Dendritic cell treated with granulocyte-macrophage colony-stimulating factor and Interleukin-4, amounts not matched to agents 40 ng/mL and 50 ng/mL, for 4 days (primary cell): ENCODE results near the gene GPC3.

Experiments
- H3K27ac Mint-ChIP-seq: one replicate; pipeline ENCODE4 v1.8.0; 2022; ENCODE audit warnings: mild to moderate bottlenecking, mixed read lengths
- H3K27me3 Mint-ChIP-seq: one replicate; pipeline ENCODE4 v1.8.0; 2022; ENCODE audit warnings: mild to moderate bottlenecking, mixed read lengths
- H3K36me3 Mint-ChIP-seq: one replicate; pipeline ENCODE4 v1.8.0; 2022; ENCODE audit warnings: low read depth, mixed read lengths
- H3K4me1 Mint-ChIP-seq: one replicate; pipeline ENCODE4 v1.8.0; 2022; ENCODE audit warnings: low read depth, mixed read lengths
- H3K4me3 Mint-ChIP-seq: one replicate; pipeline ENCODE4 v1.8.0; 2022; ENCODE audit warnings: mild to moderate bottlenecking, moderate library complexity, mixed read lengths
- H3K9me3 Mint-ChIP-seq: one replicate; pipeline ENCODE4 v1.8.0; 2022; ENCODE audit warnings: mixed read lengths
- intact Hi-C: fragments of 100-400 bp; cut with micrococcal nuclease; formaldehyde crosslinking; loops from one replicate; pipeline ENCODE4 v1.15.0; 2022

GPC3 gene

DNA sequence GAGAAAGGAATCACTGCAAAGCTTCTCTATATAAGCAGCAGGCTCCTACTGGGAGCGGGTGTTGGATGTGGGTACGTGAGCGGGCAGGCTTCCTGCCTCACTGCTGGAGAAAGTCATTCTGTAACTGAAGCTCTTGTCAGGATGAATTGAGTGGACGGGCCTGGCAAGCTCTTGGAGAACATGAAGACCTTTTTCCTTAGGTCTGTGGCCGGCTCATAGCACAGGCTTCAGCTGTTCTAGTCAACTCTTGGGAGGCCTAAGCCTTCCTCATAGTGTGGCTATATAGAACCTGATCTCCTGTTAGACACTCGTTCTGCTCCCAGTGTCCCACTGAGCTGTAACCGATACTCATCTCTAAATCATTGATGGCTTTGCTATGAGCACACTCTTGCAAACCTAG lies 461.9 kb downstream of the GPC3 start:
- H3K27me3 Mint-ChIP-seq, result no peaks in the 10 kb centered on the region
- H3K4me3 Mint-ChIP-seq, result no peak overlapping the region
- no peaks in the 10 kb centered on the region for H3K9me3 Mint-ChIP-seq
- intact Hi-C loops, result no loop called here
- H3K36me3 Mint-ChIP-seq, result no peaks in the 10 kb centered on the region
- peaks cover 7% of the 10 kb centered on the region for H3K4me1 Mint-ChIP-seq
- H3K27ac Mint-ChIP-seq, result no peak overlapping the region

DNA sequence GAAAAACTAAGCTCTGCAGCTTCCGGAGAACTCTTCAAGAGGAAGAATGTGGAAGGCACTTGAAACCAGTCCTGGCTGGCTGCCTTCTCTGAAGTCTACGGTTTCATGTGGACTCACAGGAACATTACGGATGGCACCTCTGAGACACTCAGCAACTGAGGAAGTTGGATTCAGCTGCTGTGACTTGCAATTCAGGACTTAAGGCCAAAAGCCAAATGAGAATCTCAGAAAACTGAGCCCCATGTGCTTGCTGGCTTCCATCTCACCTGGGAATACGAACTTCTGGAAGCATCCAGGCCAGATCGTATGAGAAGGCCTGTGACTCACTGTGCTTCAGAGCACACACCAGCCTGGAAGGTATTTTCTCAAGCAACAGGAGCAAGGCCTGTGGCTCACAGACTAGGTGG lies 462.3 kb downstream of the GPC3 start:
- Mint-ChIP-seq H3K27me3 (no peaks in the 10 kb centered on the region), H3K4me1 (peaks cover 7% of the 10 kb centered on the region), H3K9me3 (no peaks in the 10 kb centered on the region), H3K27ac (no peak overlapping the region), H3K36me3 (no peaks in the 10 kb centered on the region), H3K4me3 (no peak overlapping the region)
- intact Hi-C loops, result no loop called here

DNA sequence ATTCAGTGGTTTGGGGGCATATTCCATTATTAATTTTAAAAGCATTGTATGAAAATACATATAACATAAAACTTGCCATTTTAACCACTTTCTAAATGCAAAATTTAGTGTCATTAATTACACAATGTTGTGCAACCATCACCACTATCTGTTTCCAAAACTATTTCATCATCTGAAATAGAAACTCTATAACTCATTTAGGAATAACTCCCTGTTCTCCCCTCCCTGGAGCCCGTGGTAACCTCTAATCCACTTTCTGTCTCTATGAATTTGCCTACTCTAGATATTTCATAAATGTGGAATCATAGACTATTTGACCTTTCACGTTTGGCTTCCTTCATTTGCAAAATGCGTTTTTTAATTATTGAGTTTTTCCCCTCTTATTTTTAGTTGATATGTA lies 468.7 kb downstream of the GPC3 start:
- Mint-ChIP-seq H3K36me3 (no peaks in the 10 kb centered on the region), H3K4me1 (peaks cover 5% of the 10 kb centered on the region), H3K27me3 (no peaks in the 10 kb centered on the region), H3K4me3 (no peak overlapping the region), H3K9me3 (no peaks in the 10 kb centered on the region), H3K27ac (no peak overlapping the region)
- intact Hi-C loops, result no loop called here

DNA sequence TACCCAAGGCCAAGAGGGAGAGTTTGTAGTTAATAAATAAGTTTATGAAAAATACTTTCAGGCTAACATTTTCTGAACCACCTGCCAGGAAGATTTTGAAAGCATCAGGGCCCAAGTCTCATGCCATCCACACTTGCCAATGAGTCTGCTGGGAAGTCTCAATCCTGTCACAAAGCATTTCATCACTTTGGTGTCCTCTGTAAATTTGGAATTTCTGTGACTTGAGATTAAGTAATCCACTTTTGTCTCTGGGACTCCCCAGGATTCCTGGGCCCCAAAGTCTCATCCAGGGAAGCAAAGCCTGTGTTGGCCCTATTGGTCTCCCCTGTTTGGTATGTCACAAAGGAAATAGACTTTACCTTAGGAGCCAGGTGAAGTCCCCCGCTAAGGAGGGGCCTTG lies 470.9 kb downstream of the GPC3 start:
- Mint-ChIP-seq H3K36me3 (no peaks in the 10 kb centered on the region), H3K9me3 (no peaks in the 10 kb centered on the region), H3K27ac (no peak overlapping the region), H3K4me1 (peaks cover 5% of the 10 kb centered on the region), H3K27me3 (peaks cover 1% of the 10 kb centered on the region), H3K4me3 (no peak overlapping the region)
- intact Hi-C loops, result no loop called here

DNA sequence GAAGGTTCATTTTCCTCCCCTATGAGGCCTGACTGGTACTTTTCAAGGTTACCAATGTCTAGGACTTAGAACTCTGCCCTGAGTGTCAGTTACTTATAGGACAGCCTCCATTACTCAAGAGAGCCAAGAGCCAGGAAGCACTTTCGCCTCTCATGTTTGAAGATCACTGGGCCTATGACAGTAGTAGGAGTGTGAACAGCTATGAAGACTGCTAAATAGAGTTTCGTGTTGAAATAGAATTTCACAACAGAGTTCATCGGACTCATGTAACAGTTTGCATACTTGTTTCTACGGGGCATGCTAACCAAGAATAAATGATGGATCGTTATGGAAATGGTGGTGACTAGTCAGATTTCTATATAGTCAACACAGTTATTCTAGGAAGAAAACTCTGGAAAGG lies 472.3 kb downstream of the GPC3 start:
- Mint-ChIP-seq H3K9me3 (no peaks in the 10 kb centered on the region), H3K27me3 (peaks cover 1% of the 10 kb centered on the region), H3K4me3 (no peak overlapping the region), H3K36me3 (no peaks in the 10 kb centered on the region), H3K27ac (no peak overlapping the region), H3K4me1 (peaks cover 5% of the 10 kb centered on the region)
- intact Hi-C loops, result no loop called here

DNA sequence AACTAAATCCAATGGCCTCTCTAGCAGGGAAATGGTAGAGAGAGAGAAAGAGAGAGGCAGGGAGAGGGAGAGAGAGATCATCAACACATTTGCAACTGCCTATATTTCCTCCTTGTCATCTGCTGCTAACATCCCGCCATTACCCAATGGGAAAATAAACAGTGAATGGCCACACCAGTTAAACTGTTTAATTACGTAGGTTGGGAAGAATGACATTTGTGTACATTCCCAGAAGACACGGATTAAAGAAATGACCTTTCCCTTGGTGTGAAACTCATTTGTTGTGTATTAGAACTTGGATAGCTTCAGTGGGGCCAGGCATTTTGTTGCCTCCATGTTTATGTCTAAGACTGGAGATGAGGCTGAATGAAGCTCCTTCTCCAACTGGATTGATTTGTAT lies 474.4 kb downstream of the GPC3 start:
- intact Hi-C loops, result no loop called here
- H3K9me3 Mint-ChIP-seq, result no peaks in the 10 kb centered on the region
- H3K27ac Mint-ChIP-seq, result no peak overlapping the region
- H3K27me3 Mint-ChIP-seq, result peaks cover 1% of the 10 kb centered on the region
- H3K36me3 Mint-ChIP-seq, result no peaks in the 10 kb centered on the region
- H3K4me1 Mint-ChIP-seq, result no peaks in the 10 kb centered on the region
- no peak overlapping the region for H3K4me3 Mint-ChIP-seq

DNA sequence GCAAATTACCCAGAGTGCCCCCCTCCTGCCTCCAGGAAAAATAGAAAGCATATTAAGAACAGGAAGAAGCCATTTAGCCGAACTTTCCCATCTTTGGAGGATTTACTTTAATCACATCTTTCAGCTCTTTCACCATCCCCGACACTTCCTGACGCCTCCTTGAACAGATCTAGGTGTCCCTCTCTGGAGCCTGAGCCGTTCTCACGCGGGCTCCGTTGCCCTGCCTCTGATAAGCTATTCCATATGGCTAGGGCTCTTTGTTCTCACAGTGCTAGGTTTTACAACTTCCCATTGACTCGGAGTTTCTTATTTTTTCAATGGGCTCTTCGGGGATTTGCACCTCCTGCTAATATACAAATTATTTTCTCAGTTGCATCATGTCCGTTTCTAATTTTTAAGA lies 488.0 kb downstream of the GPC3 start:
- no peaks in the 10 kb centered on the region for H3K36me3 Mint-ChIP-seq
- no peak overlapping the region for H3K4me3 Mint-ChIP-seq
- peaks cover 3% of the 10 kb centered on the region for H3K27me3 Mint-ChIP-seq
- H3K4me1 Mint-ChIP-seq, result no peaks in the 10 kb centered on the region
- H3K27ac Mint-ChIP-seq, result no peak overlapping the region
- H3K9me3 Mint-ChIP-seq, result no peaks in the 10 kb centered on the region
- intact Hi-C loops, result no loop called here

DNA sequence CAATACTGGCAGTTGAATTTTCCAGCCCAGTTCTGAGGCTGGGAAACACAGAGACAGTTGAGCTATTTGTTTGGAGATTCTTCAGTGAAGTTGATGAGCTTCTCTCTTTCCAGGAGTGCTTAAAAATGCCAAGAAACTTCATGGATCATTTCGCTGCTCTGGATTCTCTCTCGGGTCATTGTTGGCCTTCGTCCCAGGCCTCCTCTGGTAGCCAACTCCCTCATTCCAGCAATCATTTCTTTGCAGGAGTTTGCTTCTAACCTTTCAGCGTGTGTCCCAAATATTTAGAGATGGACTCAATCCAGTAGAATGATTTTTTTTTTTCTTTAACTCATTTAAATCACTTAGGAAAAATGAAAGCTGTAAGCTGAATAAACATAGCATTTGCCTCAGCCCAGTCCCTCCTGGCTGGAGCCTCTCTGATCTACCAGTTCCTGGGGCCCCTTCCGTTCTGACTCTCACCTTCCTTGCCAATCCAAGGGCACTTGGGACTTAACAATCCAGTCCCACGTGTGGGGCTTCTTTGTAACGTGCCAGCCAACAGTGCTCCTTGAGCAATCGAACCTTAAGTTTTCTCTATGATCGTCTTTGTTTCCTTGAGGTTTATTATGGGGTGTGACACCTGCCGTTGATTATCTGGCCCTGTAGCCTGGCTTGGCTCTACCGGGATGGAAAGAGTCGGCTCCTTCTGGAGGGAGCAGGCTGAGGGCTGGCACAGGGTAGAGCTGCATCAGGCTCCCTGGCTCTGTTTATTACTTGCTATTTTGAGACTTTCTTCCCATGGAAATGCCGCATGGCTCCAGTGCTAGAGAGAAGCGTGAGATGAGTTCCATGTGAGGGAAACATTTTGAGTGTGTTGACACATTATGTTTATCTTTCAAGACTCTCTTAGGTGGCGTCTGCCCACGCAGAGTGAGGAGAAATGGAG lies 489.7 kb downstream of the GPC3 start:
- Mint-ChIP-seq H3K27ac (no peak overlapping the region), H3K36me3 (no peaks in the 10 kb centered on the region), H3K27me3 (peaks cover 3% of the 10 kb centered on the region), H3K9me3 (no peaks in the 10 kb centered on the region), H3K4me3 (no peak overlapping the region), H3K4me1 (no peaks in the 10 kb centered on the region)
- intact Hi-C loops, result no loop called here

DNA sequence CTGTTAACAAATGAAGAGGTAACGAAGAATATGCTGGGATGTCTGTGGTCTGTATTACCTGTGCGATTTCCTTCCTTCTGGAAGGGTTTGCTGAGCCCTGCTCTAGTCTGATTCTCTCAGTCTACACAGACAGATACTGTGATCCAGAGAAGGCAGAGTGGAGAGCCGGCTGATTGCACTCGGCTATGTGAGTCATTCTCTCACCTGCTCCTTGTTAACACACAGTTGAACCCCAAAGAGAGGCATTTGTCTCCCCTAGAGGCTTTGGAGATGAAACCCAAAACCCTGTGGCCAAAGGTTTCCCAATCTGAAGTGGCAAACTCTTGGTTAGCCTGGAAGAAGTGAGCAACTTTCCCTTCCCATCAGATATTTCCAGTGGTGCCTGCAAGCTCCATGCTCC lies 492.0 kb downstream of the GPC3 start:
- no peaks in the 10 kb centered on the region for H3K4me1 Mint-ChIP-seq
- peaks cover 3% of the 10 kb centered on the region for H3K27me3 Mint-ChIP-seq
- intact Hi-C loops, result no loop called here
- no peaks in the 10 kb centered on the region for H3K9me3 Mint-ChIP-seq
- no peaks in the 10 kb centered on the region for H3K36me3 Mint-ChIP-seq
- no peak overlapping the region for H3K4me3 Mint-ChIP-seq
- no peak overlapping the region for H3K27ac Mint-ChIP-seq

DNA sequence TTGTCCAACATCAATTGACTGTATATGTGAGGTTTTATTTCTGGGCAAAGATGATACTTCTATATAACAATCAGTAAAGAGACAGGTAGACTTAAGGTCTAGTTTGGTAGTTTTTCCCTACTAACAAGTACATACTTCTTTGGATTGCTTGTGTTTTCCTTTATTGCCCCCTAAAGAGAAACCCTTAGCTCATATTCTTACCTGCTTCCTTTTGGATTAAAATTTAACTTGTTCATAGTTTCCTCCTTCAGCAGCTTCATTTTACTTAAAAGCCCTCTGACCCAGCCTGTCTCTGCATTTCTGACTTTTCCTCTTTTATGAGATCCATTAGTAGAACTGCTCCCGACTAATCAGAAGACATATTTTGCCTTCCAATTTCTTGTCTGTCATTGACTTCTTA lies 494.4 kb downstream of the GPC3 start:
- H3K27ac Mint-ChIP-seq, result no peak overlapping the region
- peaks cover 2% of the 10 kb centered on the region for H3K27me3 Mint-ChIP-seq
- H3K9me3 Mint-ChIP-seq, result no peaks in the 10 kb centered on the region
- H3K36me3 Mint-ChIP-seq, result no peaks in the 10 kb centered on the region
- intact Hi-C loops, result no loop called here
- H3K4me1 Mint-ChIP-seq, result no peaks in the 10 kb centered on the region
- H3K4me3 Mint-ChIP-seq, result no peak overlapping the region
